HG02852 (cell line): ENCODE data around the gene C16orf96.
"Not testable (repeated sequence)": the region's sequence is repeated elsewhere in the genome, so short reads cannot be mapped to it uniquely, and the experiment has no call there.

Source experiments
- ATAC-seq: cut with Tn5 transposase; IDR thresholded peaks from one replicate; pipeline ENCODE4 v1.9.1; 2021; ENCODE audit warnings: mild to moderate bottlenecking, moderate library complexity; ENCODE audit not compliant: unreplicated experiment

C16orf96 gene

DNA sequence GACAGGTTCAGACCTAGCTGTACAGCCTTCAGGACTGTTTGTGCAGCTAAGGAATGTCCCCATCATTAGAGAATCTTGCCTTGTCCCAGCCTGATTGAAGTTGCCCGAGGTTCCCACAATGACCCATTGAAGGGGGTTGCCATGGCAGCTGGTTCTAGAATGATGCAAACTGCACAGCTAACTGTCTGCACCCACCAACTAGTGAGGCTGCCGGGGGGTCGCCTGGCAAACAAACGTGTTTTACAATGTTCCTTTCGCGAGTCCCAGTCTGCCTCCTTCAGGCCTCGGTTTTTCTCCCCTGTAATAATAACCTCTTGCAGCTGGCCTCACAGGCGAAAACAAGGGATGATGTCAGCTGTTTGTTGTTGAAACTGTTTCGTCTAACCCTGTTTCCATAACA, 5.5 kb downstream of the C16orf96 start:
- ATAC-seq: no peak

DNA sequence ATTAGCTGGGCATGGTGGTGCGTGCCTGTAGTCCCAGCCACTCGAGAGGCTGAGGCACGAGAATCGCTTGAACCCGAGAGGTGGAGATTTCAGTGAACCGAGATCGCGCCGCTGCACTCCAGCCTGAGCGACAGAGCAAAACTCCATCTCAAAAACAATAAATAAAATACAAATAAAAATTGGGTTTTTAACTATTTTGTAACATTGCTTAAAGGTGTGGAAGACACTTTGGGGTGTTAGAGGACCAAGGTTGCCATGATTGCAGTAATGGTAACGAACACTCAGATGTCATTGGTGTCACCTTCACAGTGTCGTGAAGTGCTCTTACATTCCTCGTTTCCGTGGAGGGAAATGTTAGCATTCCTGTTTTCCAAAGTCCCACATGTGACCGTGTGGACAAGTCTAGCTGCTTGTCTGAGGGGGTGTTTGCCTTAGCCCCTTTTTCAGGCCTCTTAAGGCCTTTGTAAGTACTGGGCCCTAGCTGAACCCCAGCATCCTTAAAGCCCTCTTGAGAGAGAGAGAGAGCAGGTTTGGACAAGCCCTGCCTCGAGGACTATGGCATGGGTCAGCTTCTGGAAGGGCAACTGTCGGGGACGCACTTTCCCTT, 8.6 kb downstream of the C16orf96 start:
- no peak for ATAC-seq

DNA sequence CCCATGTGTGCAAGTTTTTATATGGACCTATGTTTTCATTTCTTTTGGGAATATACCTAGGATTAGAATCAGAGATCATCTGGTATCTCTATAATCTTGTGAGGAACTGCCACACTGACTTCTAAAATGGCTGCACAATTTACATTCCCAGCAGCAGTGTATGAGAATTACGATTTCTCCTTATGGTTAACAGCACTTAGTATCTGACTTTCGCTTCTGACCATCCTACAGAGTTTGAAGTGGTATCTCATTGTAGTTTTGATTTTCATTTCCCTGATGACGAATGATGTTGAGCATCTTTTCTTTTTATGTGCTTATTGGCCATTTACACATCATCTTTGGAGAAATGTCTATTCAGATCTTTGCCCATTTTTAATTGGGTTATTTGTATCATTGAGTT, 10.0 kb downstream of the C16orf96 start:
- ATAC-seq: no peak

DNA sequence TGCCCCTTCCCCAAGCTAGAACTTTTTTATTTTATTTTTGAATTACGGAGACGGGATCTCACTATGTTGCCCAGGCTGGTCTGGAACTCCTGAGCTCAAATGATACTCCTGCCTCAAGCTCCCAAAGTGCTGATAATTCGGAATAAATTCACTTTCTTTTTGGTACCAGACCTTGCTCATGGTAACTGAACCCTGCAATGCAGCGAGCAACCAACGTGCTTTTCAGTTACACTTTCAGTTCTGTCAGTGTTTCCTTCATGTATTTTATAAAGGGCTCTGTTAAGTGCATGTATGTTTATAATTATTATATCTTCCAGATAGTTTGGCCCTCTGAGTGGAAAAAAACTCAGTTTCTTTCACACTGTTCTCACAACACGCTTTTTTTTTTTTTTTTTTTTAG, 13.9 kb downstream of the C16orf96 start:
- no peak for ATAC-seq

DNA sequence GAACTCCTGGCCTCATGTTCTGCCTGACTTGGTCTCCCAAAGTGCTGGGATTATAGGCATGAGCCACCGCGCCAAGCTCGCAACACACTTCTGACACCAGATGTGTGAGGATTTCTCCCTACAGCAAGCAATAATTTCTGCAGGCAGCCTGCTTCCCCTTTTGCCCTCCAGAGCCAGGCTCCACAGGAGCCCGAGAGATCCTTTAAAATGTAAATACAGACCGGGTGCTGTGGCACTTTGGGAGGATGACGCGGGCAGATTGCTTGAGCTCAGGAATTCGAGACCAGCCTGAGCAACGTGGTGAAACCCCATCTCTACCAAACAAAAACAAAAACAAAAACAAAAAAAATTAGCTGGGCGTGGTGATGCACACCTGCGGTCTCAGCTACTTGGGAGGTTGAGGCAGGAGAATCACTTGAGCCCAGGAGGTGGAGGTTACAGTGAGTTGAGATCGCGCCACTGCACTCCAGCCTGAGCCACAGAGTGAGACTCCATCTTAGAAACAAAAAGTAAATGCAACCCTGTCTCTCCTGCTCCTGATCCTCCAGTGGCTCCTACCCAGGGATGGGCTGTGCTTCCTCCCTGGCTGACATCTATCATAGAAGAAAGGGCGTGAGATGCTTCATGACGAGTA, 14.7 kb downstream of the C16orf96 start:
- ATAC-seq: no peak

DNA sequence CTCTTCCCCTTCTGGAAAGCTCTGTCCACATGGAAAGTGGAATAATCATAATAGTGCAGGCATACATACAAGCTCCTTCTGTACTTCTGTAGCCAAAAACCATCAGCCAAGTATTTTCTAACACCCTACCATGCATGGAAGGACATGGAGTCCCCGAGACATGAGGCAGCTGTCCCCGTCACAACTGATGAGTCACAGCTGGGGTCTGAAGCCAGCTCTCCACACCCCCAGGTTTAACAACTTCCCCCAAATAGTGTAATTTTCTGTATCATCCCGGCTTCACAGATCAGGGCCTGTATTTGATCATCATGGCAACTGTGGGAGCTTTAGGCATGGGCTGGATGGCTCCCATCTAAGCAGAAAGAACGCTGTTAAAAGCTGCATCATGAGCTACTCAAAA, 16.6 kb downstream of the C16orf96 start:
- no peak for ATAC-seq

DNA sequence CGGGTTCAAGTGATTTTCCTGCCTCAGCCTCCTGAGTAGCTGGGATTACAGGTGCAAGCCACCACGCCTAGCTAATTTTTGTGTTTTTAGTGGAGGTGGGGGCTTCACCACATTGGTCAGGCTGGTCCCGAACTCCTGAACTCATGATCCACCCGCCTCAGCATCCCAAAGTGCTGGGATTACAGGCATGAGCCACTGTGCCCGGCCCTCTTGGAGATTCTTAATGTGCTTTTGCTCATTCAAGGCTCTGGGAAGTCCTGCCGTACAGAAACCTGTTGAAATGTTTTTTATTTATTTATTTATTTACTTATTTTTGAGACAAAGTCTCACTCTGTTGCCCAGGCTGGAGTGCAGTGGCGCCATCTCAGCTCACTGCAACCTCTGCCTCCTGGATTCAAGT, 17.8 kb downstream of the C16orf96 start:
- not testable (repeated sequence) for ATAC-seq

DNA sequence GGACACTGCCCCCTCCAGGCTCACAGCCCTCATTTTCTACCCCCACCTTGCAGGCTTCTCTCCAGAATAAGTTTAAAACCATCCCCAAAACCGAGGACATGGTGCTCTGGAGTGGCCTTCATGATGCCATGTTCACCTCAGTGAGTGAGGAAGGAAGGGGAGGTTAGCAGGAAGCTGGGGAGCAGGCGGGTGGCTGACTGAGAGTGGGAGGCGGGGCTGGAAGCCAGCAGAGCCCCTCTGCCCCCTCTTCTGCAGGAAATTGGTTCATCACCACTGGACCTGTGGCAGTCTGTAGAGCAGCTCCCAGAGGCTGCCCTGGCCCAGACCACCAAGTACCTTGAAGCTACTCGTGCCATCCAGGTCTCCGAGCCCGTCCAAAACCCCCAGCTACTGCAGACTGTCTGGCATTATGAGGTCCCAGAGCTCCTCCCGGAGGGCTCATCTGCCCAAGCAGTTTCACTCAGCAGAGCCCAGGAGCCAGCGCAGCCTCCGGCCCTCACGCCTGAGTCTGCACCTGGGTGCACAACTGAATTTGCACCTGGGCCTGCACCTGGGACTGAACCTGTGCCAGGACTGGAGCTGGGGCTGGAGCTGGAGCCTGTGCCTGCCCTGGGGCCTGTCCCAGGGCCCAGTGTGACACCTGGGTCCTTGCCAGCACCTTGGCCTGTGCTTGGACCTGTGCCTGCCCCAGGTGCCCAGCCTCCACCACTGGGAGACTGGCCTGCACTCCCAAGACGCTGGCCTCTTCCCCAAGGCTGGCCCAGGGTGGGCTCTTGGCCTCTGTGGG, 19.0 kb downstream of the C16orf96 start:
- ATAC-seq: no peak

DNA sequence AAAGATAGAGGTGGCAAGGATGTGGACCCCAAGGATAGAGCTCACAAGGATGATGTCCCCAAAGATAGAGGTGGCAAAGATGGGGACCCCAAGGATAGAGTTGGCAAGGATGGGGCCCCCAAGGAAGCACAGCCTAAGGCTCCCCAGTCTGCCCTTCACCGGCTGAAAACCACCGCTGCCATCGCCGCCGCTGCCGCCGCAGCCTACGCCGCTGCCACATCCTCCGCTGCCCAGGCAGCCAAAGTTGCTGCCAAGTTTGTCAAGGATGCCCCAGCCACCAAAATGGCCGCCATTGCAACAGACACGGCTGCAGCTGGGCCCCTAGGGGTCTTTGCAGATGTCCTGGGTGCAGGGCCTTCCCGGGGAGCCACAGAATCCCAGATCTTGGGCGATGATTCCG, 19.9 kb downstream of the C16orf96 start:
- no peak for ATAC-seq

DNA sequence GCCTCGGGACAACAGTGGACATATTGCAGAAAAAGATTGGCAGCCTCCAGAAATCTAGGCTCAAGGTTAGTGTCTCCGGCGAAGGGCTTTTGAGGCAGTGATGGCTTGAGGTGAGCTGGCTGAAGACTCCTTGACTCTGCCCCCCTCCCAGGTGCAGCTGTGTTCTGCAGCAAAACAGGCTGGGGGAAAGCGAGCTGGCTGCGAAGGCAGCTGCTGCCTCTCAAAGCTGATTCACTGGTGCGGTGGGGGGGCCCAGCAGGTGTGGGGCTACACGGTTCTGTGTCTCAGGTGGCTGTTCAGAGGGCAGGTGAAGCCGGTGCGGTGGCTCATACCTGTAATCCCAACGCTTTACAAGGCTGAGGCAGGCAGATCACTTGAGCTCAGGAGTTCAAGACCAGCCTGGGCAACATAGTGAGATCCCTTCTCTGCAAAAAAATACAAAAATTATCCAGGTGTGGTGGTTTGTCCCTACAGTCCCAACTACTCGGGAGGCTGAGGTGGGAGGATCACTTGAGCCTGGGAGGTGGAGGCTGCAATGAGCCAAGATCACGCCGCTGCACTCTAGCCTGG, 22.9 kb downstream of the C16orf96 start:
- ATAC-seq: no peak

DNA sequence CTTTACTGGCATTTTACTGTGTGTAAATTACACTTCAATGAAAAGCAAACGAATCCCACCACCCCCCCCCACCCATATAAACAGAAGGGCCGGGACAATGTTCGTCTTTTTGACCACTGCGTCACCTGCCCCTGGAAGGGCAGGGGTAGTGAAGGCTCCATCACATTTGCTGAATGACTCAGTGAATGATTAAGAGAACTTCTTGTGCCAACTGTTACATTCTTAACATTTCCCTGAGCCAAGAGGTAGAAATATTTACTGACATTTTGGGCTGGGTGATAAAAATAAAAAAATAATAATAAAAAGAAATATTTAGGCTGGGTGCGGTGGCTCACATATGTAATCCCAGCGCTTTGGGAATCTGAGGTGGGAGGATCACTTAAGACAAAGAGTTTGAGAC, 24.1 kb downstream of the C16orf96 start:
- ATAC-seq: no peak

DNA sequence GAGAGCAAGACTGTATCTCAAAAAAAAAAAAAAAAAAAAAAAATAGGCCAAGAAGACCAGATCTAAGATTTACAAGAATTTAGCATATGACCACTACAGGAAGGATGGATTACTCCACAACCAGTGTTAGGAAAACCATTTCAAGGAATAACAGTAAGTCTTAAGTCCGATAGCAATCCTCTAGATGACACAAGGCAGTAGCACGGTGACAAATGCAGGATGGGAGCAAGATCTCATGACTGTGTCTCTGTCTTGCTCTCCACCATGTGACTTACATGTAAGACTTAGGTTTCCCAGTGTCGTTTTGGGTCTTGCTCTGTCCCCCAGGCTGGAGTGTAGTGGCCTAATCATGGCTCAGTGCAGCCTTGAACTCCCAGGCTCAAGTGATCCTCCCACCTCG, 27.8 kb downstream of the C16orf96 start:
- no peak for ATAC-seq

DNA sequence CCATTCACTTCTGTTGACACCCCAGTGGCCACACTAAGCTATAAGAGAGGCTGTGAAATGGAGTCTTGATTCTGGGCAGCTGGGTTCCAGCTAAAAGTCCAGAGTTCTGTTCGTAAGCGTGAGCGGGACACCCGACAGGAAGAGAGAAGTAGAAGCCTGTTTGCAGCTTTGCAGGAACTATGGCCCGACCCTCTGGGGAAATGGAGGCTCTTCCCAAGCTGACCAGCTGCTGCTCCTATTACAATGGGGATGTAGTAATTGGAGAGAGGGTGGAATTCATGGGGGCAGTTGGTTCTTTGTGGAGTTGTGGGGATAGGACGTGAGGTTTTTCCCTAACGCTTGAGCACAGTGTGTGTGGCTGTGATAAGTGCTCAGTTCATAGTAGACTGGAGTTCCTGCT, 30.2 kb downstream of the C16orf96 start:
- no peak for ATAC-seq

DNA sequence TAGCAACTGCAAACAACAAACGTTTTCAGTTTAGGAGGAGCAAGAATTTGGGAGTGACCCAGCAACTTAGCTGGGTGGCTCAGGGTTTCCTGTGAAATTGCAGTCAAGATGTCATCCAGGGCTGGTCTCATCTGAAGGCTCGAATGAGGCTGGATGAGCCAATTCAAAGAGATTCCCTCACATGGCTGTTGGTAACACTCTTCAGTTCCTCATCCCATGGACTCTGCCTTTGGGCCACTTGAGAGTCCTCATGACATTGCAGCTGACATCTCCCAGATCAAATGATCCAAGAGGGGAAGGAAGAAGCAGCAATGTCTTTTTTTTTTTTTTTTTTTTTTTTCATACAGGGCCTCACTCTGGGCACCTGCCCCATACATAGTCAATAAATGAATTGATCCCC, 32.2 kb downstream of the C16orf96 start:
- no peak for ATAC-seq

DNA sequence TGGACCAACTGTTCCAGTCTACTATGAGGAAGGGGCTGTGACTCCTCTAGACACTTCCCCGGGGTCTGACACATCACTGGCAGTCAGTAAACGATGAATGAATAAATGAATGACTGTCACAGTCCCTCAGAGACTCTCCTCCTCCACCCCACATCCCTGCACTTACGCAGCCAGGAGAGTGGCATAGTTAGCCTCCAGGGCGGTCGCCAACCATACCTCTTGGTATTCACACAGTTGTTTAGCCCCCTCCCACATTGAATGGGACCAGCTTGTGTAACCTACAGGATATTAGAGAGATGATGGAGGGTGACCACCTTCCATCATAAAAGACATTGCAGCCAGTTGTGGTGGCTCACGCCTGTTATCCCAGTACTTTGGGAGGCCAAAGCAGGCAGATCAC, 32.8 kb downstream of the C16orf96 start:
- ATAC-seq: no peak

DNA sequence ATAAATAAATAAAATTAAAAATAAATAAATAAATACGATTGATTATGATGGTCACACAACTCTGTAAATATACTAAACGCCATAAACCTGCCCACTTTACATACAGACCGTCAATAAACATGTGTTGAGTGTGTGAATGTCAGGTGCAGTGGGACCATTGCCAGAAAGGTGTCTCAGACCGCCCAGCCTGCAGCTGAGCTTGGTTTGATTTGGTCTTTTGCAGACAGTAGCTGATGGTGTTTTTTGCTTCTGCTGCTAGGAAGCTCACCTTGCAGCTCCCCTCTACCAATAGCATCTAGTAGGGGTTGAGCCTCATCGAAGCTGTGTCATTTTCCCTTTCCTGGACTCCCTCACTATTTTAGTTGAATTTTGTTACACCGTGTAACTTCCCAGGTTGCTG, 35.1 kb downstream of the C16orf96 start:
- ATAC-seq: no peak

DNA sequence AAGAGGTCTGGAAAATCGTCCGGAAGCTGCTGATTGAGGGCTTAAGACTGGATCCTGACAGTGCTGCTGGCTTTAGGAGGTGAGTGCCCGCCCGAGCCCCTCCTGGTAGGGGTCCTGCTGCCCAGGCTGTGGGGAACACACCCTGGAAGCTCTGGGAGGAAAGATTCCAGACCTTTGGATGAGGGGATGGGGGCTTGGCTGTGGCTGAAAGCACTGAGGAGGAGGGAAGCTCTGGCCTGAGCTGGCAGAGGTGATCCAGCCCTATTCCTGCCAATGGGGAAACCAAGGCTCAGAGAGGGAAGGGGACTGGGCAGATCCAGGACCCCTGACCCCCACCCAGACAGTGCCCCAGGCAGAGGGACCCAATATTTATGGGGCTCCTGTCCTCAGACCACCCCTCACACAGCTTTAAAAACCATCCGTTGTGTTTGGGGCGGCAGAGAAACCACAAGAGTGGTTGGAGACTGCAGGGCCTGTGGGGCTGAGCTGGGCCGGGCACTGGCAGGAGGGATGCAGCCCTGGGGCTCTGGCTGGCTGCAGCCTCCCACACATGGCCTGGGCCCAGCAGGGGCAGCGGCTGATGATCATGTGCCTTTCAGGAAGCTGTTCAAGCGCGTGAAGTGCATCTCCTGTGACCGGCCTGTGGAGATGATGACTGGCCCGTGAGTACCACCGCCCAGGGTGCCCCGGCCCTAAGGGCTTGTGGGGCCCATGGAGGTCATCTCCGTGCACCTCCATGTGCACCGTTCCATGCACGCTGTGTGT, 35.7 kb downstream of the C16orf96 start:
- no peak for ATAC-seq

DNA sequence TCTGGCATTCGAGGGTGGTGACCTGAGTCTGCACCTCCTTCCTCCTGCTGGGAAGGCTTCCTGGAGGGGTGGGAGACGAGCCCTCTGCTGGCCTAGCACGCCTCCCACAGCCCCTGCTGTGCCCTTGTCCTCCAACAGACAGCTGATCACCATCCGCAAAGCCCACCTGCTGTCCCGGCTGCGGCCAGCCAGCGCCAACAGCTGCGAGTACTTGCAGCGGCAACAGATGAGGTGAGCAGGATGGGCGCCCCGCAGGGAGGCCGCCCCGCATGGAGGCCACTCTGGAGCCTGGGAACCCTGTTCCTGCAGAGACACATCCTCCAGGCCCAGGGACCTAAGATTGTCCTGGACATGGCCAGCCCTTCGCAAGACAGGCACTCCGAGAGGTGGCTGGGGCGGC, 36.9 kb downstream of the C16orf96 start:
- no peak for ATAC-seq

DNA sequence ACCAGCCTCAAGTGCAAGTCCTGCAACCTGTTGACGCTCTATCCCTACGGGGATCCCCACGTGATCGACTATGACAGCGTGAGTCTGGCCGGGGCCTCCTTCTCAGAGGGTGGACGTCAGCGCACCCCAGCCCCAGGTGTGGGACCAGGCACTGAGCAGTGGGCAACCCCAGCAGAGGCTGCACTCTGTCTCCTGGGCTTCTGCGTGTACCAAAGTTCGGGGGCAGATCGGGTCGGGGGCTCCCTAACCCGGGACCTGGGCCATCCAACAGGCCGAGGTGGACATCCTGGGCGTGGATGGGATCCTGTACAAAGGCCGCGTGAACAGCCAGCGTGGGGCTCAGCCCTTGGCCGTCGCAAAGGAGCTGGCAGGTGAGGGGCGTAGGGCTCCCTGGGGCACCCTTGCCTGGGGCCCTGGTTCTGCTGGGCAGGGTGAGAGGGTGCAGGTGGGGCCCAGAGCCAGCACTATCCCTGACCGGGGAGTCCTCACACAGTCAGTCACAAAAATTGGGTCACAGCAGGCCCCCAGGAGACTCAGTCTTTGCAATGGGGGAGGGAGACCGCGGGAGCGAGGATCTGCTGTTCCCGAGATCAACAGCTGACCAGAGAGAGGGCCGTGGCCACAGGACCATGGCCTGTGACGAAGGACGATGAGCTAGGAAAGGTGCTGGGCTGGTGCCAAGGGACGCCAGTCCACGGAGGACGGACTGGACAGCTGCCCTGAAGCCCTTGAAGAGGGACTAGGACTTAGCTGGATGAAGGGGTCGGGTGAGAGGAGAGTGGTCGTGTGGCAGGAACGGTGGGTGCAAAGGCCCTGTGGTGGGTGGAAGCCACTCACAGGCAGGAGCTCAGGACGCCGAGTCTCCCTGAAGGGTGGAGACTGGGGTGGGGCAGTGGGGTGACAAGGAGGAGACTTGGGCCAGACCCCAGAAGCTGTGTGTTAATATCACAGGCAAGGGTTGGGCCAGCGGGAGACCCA, 38.6 kb downstream of the C16orf96 start:
- no peak for ATAC-seq

DNA sequence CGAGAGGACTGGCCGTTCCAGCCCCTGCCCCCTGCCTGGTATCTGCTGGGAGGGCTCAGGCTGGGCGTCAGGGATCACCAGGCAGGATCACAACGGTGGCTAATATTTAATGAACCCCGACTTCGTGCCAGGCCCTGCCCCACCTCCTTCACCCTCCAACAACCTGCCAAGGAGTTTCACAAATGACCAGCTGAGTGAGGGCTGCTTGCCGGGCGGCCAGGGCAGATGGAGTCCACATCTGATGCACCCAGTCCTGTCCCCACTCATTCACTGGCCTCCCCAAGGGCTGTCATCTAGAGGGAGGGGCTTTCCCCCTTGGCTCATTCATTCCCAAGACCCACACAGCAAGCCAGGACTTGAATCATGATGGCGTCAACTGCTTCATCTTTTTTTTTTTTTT, 41.0 kb downstream of the C16orf96 start:
- no peak for ATAC-seq
